ENCODE measurements around the gene PADI2.

DNA sequence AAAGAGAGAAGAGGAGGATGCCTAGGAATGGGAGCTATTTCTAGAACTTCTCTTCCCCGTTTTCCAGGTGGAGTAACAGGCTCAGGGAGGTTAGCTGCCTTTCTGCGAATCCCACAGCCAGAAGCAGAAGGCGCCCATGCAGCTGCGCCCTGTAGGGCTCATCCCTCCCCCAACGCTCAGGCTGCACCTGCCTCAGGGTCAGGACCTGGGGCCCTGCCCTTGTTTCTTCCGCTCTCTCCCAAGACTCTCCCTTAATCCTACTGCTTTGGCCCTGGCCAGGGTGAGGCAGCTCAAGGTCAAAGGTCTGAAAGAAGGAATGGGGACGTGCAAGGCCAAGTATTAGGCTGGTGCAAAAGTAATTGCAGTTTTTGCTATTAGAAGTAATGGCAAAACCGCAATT lies 30.5 kb upstream of the PADI2 start:
- TF ChIP-seq, protein P1, sequence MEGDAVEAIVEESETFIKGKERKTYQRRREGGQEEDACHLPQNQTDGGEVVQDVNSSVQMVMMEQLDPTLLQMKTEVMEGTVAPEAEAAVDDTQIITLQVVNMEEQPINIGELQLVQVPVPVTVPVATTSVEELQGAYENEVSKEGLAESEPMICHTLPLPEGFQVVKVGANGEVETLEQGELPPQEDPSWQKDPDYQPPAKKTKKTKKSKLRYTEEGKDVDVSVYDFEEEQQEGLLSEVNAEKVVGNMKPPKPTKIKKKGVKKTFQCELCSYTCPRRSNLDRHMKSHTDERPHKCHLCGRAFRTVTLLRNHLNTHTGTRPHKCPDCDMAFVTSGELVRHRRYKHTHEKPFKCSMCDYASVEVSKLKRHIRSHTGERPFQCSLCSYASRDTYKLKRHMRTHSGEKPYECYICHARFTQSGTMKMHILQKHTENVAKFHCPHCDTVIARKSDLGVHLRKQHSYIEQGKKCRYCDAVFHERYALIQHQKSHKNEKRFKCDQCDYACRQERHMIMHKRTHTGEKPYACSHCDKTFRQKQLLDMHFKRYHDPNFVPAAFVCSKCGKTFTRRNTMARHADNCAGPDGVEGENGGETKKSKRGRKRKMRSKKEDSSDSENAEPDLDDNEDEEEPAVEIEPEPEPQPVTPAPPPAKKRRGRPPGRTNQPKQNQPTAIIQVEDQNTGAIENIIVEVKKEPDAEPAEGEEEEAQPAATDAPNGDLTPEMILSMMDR (IDR thresholded peaks at IDR 0.05), result no peak
- no peak for TF ChIP-seq EZH2 (IDR thresholded peaks at IDR 0.05; ENCODE audit: borderline replicate concordance, insufficient read depth, low read depth, low read length, poor library complexity, severe bottlenecking)

Data from B cell (primary cell).